ENCODE measurements around the gene CCDC51. TPM values are rescaled to one million over a fixed set of nuclear protein-coding genes. Genes with fewer than 3 reads are reported as not detected.

CCDC51 gene
- total RNA-seq, 1 experiment from 2014 or later: 29.3 TPM

- TF ChIP-seq, protein P1, sequence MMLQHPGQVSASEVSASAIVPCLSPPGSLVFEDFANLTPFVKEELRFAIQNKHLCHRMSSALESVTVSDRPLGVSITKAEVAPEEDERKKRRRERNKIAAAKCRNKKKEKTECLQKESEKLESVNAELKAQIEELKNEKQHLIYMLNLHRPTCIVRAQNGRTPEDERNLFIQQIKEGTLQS (IDR thresholded peaks at IDR 0.05): no peak
- TF ChIP-seq ZNF274 (IDR thresholded peaks at IDR 0.05; ENCODE audit: low read depth, low read length) (no peak), SRF (IDR thresholded peaks at IDR 0.05; ENCODE audit: low read depth) (no peak), EZH2 (IDR thresholded peaks at IDR 0.05) (no peak), JUND (IDR thresholded peaks at IDR 0.05) (no peak), SIN3A (IDR thresholded peaks at IDR 0.05; ENCODE audit: low read depth) (no peak), ZFX (IDR thresholded peaks at IDR 0.05) (no peak), SP1 (IDR thresholded peaks at IDR 0.05; ENCODE audit: low read depth) (no peak)
- TF ChIP-seq, protein P2, sequence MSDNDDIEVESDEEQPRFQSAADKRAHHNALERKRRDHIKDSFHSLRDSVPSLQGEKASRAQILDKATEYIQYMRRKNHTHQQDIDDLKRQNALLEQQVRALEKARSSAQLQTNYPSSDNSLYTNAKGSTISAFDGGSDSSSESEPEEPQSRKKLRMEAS (IDR thresholded peaks at IDR 0.05): no peak
These were observed 35.2 kb downstream of the CCDC51 start (continued) for GRCh38 chr3:48404440-48405342.

- Histone ChIP-seq H4K20me1 (ENCODE audit: insufficient read depth) (no peaks in the 10 kb centered on the region), H3K4me1 (ENCODE audit: control insufficient read depth in 1 of 2, insufficient read depth in 2 of 2, low read length in 2 of 2) (peaks cover 14 to 39% of the 10 kb centered on the region in 2 experiments), H3K27me3 (ENCODE audit: insufficient read depth, low read length) (no peaks in the 10 kb centered on the region), H3K9me3 (ENCODE audit: control insufficient read depth in 1 of 2, insufficient read depth in 1 of 2, low read depth in 1 of 2, low read length in 2 of 2) (no peaks in the 10 kb centered on the region), H2AFZ (ENCODE audit: low read depth, low read length, poor library complexity, severe bottlenecking) (no peak overlapping the region), H3K4me2 (ENCODE audit: low read length) (no peak overlapping the region), H3K4me3 (replicated peaks in 1 of 2; ENCODE audit: low read depth in 1 of 2, low read length in 2 of 2) (no peak overlapping the region), H3K36me3 (ENCODE audit: control insufficient read depth in 1 of 2, insufficient read depth in 2 of 2, low read length in 2 of 2) (peaks cover 0 to 2% of the 10 kb centered on the region in 2 experiments; a peak in 2 of 4 replicates), H3K9me2 (ENCODE audit: insufficient read depth) (no peaks in the 10 kb centered on the region), H3K79me2 (ENCODE audit: insufficient read depth, low read length) (no peaks in the 10 kb centered on the region), H3K27ac (ENCODE audit: low read depth, low read length) (no peak overlapping the region), H3K9ac (ENCODE audit: low read length) (no peak overlapping the region)
- TF ChIP-seq, protein P1 (IDR thresholded peaks at IDR 0.05): no peak
- POLR2A ChIA-PET: interaction anchor here (0.6 kb wide), 1 partner anchor 605 kb away, joined by 3 read pairs; no protein-coding TSS in a partner anchor
- RAD21 ChIA-PET (ENCODE audit: low non-redundant PET in 1 of 2, low total read pairs in 2 of 2, uncharacterized antibody in 2 of 2, unreplicated experiment in 2 of 2): interaction anchor here in 1 of 2 experiments (1.4 kb wide), 1 partner anchor 32 kb away, joined by 3 read pairs; no protein-coding TSS in a partner anchor
- no TSS peak for BruUV-seq (replicated peaks)
- DNase-seq (ENCODE audit: low read depth, low spot score): no peak
- intact Hi-C loops (cut with micrococcal nuclease): no loop called here
- CTCF ChIA-PET: interaction anchor here (8.0 kb wide), 1 partner anchor 31 kb away, joined by 386 read pairs; no protein-coding TSS in a partner anchor
- no peak for ATAC-seq
These were observed 36.1 kb downstream of the CCDC51 start for GRCh38 chr3:48403533-48404439.
